Pancreas (tissue), 10 donors: ENCODE data around the gene NAA35. TPM values are rescaled to one million over a fixed set of nuclear protein-coding genes. Genes with fewer than 3 reads are reported as not detected.
"Not testable (repeated sequence)": the region's sequence is repeated elsewhere in the genome, so short reads cannot be mapped to it uniquely, and the experiment has no call there.

Experiments
- ATAC-seq, 4 donors: fragments of 200-7000 bp; cut with Tn5 transposase; one replicate each; pipeline versions ENCODE4 v1.8.0 to v1.9.1; 2020; ENCODE audit warnings: mild to moderate bottlenecking in 4 of 4, moderate library complexity in 4 of 4
- DNase-seq, 6 donors: peaks; one replicate each; pipeline ENCODE4 v3.0.0-alpha.2; 2020
- FAIRE-seq: peaks from 2 replicates; lab custom pipeline; 2012; peaks lifted over from hg19 to GRCh38; lab: Jason Lieb, UNC
- H3K27ac ChIP-seq, 4 donors: fragments of 200-600 bp; sonication (generic); 1 replicate in 3 of 4; 2 replicates in 1 of 4; pipeline versions ENCODE4 v1.5.0 to v1.8.0; 2020
- H3K27me3 ChIP-seq, 4 donors: fragments of 200-600 bp; one replicate each; pipeline ENCODE4 v1.8.0; 2021
- H3K36me3 ChIP-seq, 3 donors: fragments of 200-600 bp; sonication (generic) in 1 of 3; one replicate each; pipeline versions ENCODE4 v1.5.0 to v1.8.0; 2020 to 2021
- H3K4me1 ChIP-seq, 3 donors: fragments of 200-600 bp; one replicate each; pipeline ENCODE4 v1.8.0; 2021
- H3K4me3 ChIP-seq, 4 donors: fragments of 200-600 bp; sonication (generic) in 2 of 4; one replicate each; pipeline versions ENCODE4 v1.5.0 to v1.8.0; 2020 to 2021
- H3K9me3 ChIP-seq, 4 donors: fragments of 200-600 bp; one replicate each; pipeline ENCODE4 v1.8.0; 2021
- CTCF ChIP-seq, 4 donors: fragments of 200-600 bp; sonication (generic) in 3 of 4; IDR thresholded peaks; one replicate each; pipeline versions ENCODE4 v1.5.0 to v1.8.0; 2021; ENCODE audit warnings: antibody characterized with exemption in 4 of 4
- WGBS, 2 donors: extraction: QIAGEN DNeasy Blood & Tissue Kit; methylation state at CpG; one replicate each; pipeline ENCODE4 v1.1.7; 2013; 5-methylcytosine and 5-hydroxymethylcytosine counted together
- intact Hi-C, 3 donors: fragments of 100-400 bp; cut with DNase I; formaldehyde crosslinking; loops; one replicate each; pipeline versions ENCODE4 v1.11.1 to v1.14.2; 2022
- polyA plus RNA-seq, 2 donors: library from polyadenylated mRNA; stranded (reverse); fragments of 200-250 nt; gene quantifications; one replicate each; pipeline ENCODE4 v1.2.3, GENCODE V29; 2013
- total RNA-seq, 6 donors: library from RNA; stranded (reverse); fragmentation: NEBNext Ultra II Directional in 4 of 6; extraction: Animal tissue kit (Norgen Biotek cat#: 25700) in 4 of 6; gene quantifications; one replicate each; pipeline versions ENCODE4 v1.2.1 to v1.2.4, GENCODE V29; 2021 to 2023
- donor health status: healthy with polysubstance abuse.
- donor health status: DM: no; HTN: no; CAD: no; lungs with moderate emphysema.
- donor health status: DM: no; HTN: no; CAD: no.
- donor health status: control.
- donor health status: control.
- donor health status: Bipolar disorder and iron deficiency.
- donor health status: DM: yes; HTN: yes; CAD: no.
- donor health status: DM: no; HTN: no; CAD: no.
- donor health status: DM: no; HTN: no; CAD: no.
- donor health status: DM: yes; HTN: yes; CAD: no.

Gene NAA35
- total and polyA plus RNA-seq, 8 donors: 4.1 to 13.8 (median 11.0) TPM

- intact Hi-C loops: no loop called here
- 92 to 95% methylated on average over 6 of the region's 6 CpGs for WGBS, 2 donors
- TF ChIP-seq CTCF (IDR thresholded peaks at IDR 0.05): no peak
- no peak overlapping the region for H3K27ac ChIP-seq
- no peak for FAIRE-seq
- no peak for ATAC-seq
- DNase-seq: no peak
- H3K36me3 ChIP-seq: no peaks in the 10 kb centered on the region
- H3K27me3 ChIP-seq: no peaks in the 10 kb centered on the region
- H3K4me3 ChIP-seq: no peak overlapping the region
- no peaks in the 10 kb centered on the region for H3K4me1 ChIP-seq
- H3K9me3 ChIP-seq: no peaks in the 10 kb centered on the region
These were observed 104.7 kb downstream of the NAA35 start for GRCh38 chr9:86045654-86046053.

GRCh38 chr9:86046071-86046636 lies 105.2 kb downstream of the NAA35 start:
- no peaks in the 10 kb centered on the region for H3K9me3 ChIP-seq
- H3K27me3 ChIP-seq: no peaks in the 10 kb centered on the region
- H3K4me1 ChIP-seq: no peaks in the 10 kb centered on the region
- intact Hi-C loops: no loop called here
- DNase-seq (no peak), FAIRE-seq (no peak), ATAC-seq (no peak)
- WGBS, 2 donors: 90 to 95% methylated on average over 14 of the region's 14 CpGs
- H3K4me3 ChIP-seq: no peak overlapping the region
- H3K27ac ChIP-seq: no peak overlapping the region
- no peaks in the 10 kb centered on the region for H3K36me3 ChIP-seq
- TF ChIP-seq CTCF (IDR thresholded peaks at IDR 0.05): no peak

- ATAC-seq: no peak
These were observed 106.0 kb downstream of the NAA35 start for GRCh38 chr9:86046930-86047341.

GRCh38 chr9:86047361-86047760 lies 106.4 kb downstream of the NAA35 start:
- H3K27me3 ChIP-seq: no peaks in the 10 kb centered on the region
- H3K36me3 ChIP-seq: no peaks in the 10 kb centered on the region
- no peaks in the 10 kb centered on the region for H3K9me3 ChIP-seq
- no peak overlapping the region for H3K4me3 ChIP-seq
- intact Hi-C loops: no loop called here
- no peak overlapping the region for H3K27ac ChIP-seq
- WGBS, 2 donors: 96% methylated on average over 13 of the region's 13 CpGs
- no peak for TF ChIP-seq CTCF (IDR thresholded peaks at IDR 0.05)
- no peak for DNase-seq
- FAIRE-seq: no peak
- no peak for ATAC-seq
- H3K4me1 ChIP-seq: no peaks in the 10 kb centered on the region

More at GRCh38 chr9:86046930-86047341, 106.0 kb downstream of the NAA35 start:
- WGBS, 2 donors: 82 to 84% methylated on average over 8 of the region's 8 CpGs
- Histone ChIP-seq H3K4me1 (no peaks in the 10 kb centered on the region), H3K27ac (no peak overlapping the region), H3K4me3 (no peak overlapping the region), H3K27me3 (no peaks in the 10 kb centered on the region), H3K9me3 (no peaks in the 10 kb centered on the region), H3K36me3 (no peaks in the 10 kb centered on the region)
- intact Hi-C loops: no loop called here
- DNase-seq: no peak
- no peak for FAIRE-seq
- no peak for TF ChIP-seq CTCF (IDR thresholded peaks at IDR 0.05)

- DNase-seq, H3K27me3 ChIP-seq, H3K4me3 ChIP-seq, H3K27ac ChIP-seq, H3K36me3 ChIP-seq, ATAC-seq, H3K4me1 ChIP-seq, FAIRE-seq, intact Hi-C loops, H3K9me3 ChIP-seq: not testable (repeated sequence)
- 93 to 94% methylated on average over 6 of the region's 7 CpGs for WGBS, 2 donors
These were observed 107.2 kb downstream of the NAA35 start for GRCh38 chr9:86048018-86048742.
